A549 (cell line): ENCODE results near the gene MTCP1. TPM values are rescaled to one million over a fixed set of nuclear protein-coding genes. Genes with fewer than 3 reads are reported as not detected.

Experiments used
- ATAC-seq, 2 experiments: fragments of 200-7000 bp in 1 of 2; fragments of >200 bp in 1 of 2; cut with Nextera tagmentation in 1 of 2; cut with Tn5 transposase in 1 of 2; 3 replicates each; pipeline versions ENCODE4 v1.8.0 to v1.9.1; 2018 to 2020; ENCODE audit warnings: mild to moderate bottlenecking in 1 of 2, moderate library complexity in 1 of 2
- CTCF ChIA-PET: fragments of 300-600 bp; sonication (Branson Sonifier 250); formaldehyde crosslinking; extraction: SDS; loops from one replicate; lab custom pipeline; 2021; ENCODE audit warnings: antibody characterized with exemption, inconsistent platforms; lab: Yijun Ruan, JAX
- POLR2A ChIA-PET: fragments of 350-600 bp; formaldehyde crosslinking; extraction: SDS; loops from one replicate; lab custom pipeline; 2021; ENCODE audit warnings: antibody characterized with exemption, inconsistent platforms; lab: Yijun Ruan, JAX
- DNase-seq, 2 experiments: peaks; one replicate each; pipeline versions ENCODE4 v3.0.0 to v3.0.0-alpha.2; 2011 to 2016; ENCODE audit warnings: low read depth in 1 of 2, low spot score in 1 of 2
- FAIRE-seq: peaks from 2 replicates; lab custom pipeline; 2011; peaks lifted over from hg19 to GRCh38; lab: Jason Lieb, UNC
- H3K27ac ChIP-seq, 2 experiments: fragments of >200 bp; sonication (Bioruptor Twin); formaldehyde crosslinking; 3 replicates each; pipeline ENCODE4 v1.5.1; 2016 to 2017
- H3K4me1 ChIP-seq: fragments of >200 bp; sonication (Bioruptor Twin); formaldehyde crosslinking; 3 replicates; pipeline ENCODE4 v1.6.1; 2016
- H3K4me2 ChIP-seq: fragments of >200 bp; sonication (Bioruptor Twin); formaldehyde crosslinking; 3 replicates; pipeline ENCODE4 v1.6.1; 2016
- H3K4me3 ChIP-seq: fragments of >200 bp; sonication (Bioruptor Twin); formaldehyde crosslinking; 3 replicates; pipeline ENCODE4 v1.5.1; 2016
- H3K9me3 ChIP-seq: fragments of >200 bp; sonication (Bioruptor Twin); formaldehyde crosslinking; 3 replicates; pipeline ENCODE4 v1.6.1; 2016
- ATOH8 ChIP-seq: fragments of 250-450 bp; sonication (Bioruptor Pico); IDR thresholded peaks from 2 replicates; pipeline ENCODE4 v1.5.0; 2020; ENCODE audit warnings: low read depth, mild to moderate bottlenecking, moderate library complexity
- EHMT2 ChIP-seq: fragments of 200-600 bp; sonication (generic); IDR thresholded peaks from 2 replicates; pipeline ENCODE4 v1.6.1; 2016; ENCODE audit warnings: antibody characterized with exemption, low read depth, mild to moderate bottlenecking, moderate library complexity
- ELK1 ChIP-seq: fragments of 150-350 bp; IDR thresholded peaks from 2 replicates; pipeline ENCODE4 v1.6.1; 2014; ENCODE audit warnings: low read depth, mild to moderate bottlenecking, low read length
- ESRRA ChIP-seq: fragments of 150-350 bp; IDR thresholded peaks from 2 replicates; pipeline ENCODE4 v1.6.1; 2014; ENCODE audit warnings: mild to moderate bottlenecking, low read length, borderline replicate concordance
- FOSL2 ChIP-seq, 2 experiments: fragments of 450-650 bp in 1 of 2; fragments of >200 bp in 1 of 2; sonication (Bioruptor Twin) in 1 of 2; formaldehyde crosslinking; IDR thresholded peaks; 2 replicates each; pipeline versions ENCODE4 v1.5.0 to v1.6.1; 2016 to 2020; ENCODE audit warnings: mild to moderate bottlenecking in 1 of 2, moderate library complexity in 1 of 2
- FOXS1 ChIP-seq: fragments of 250-450 bp; sonication (Bioruptor Pico); IDR thresholded peaks from 2 replicates; pipeline ENCODE4 v1.5.0; 2020; ENCODE audit warnings: mild to moderate bottlenecking, moderate library complexity
- HDAC2 ChIP-seq: fragments of 200-600 bp; sonication (generic); IDR thresholded peaks from 2 replicates; pipeline ENCODE4 v1.6.1; 2016
- HOXA7 ChIP-seq: fragments of 250-450 bp; sonication (Bioruptor Pico); IDR thresholded peaks from 2 replicates; pipeline ENCODE4 v1.5.0; 2020; ENCODE audit warnings: mild to moderate bottlenecking, moderate library complexity
- HOXB5 ChIP-seq: fragments of 250-450 bp; sonication (Bioruptor Pico); IDR thresholded peaks from 2 replicates; pipeline ENCODE4 v1.5.0; 2020; ENCODE audit warnings: mild to moderate bottlenecking, moderate library complexity
- MAZ ChIP-seq: fragments of 150-350 bp; IDR thresholded peaks from 2 replicates; pipeline ENCODE4 v1.6.1; 2014; ENCODE audit warnings: antibody characterized with exemption, low read depth, low read length, borderline replicate concordance
- PHF8 ChIP-seq: fragments of 200-600 bp; sonication (generic); IDR thresholded peaks from 2 replicates; pipeline ENCODE4 v1.6.1; 2016; ENCODE audit warnings: low read depth, mild to moderate bottlenecking, antibody characterized with exemption, moderate library complexity, borderline replicate concordance
- POLR2AphosphoS2 ChIP-seq: conservative IDR thresholded peaks from 2 replicates; pipeline ENCODE4 v1.6.1; 2012; ENCODE audit warnings: low read length, improper control_type of control experiment, inconsistent platforms
- REST ChIP-seq: fragments of 200-600 bp; sonication (generic); IDR thresholded peaks from 2 replicates; pipeline ENCODE4 v1.6.1; 2016; ENCODE audit warnings: antibody characterized with exemption, mild to moderate bottlenecking, moderate library complexity
- RFX5 ChIP-seq: fragments of 450-650 bp; IDR thresholded peaks from 2 replicates; pipeline ENCODE4 v1.7.1; 2014; ENCODE audit warnings: antibody characterized with exemption, mild to moderate bottlenecking, moderate library complexity
- TFCP2L1 ChIP-seq: fragments of 250-450 bp; sonication (Bioruptor Pico); IDR thresholded peaks from 2 replicates; pipeline ENCODE4 v1.5.0; 2021; ENCODE audit warnings: mild to moderate bottlenecking
- ZC3H11A ChIP-seq: fragments of 450-650 bp; IDR thresholded peaks from 2 replicates; pipeline ENCODE4 v1.6.1; 2014; ENCODE audit warnings: antibody characterized with exemption, mild to moderate bottlenecking
- ZFP36 ChIP-seq: fragments of 450-650 bp; IDR thresholded peaks from 2 replicates; pipeline ENCODE4 v1.6.1; 2014; ENCODE audit warnings: borderline replicate concordance; ENCODE audit not compliant: partially characterized antibody
- ZNF302 ChIP-seq: fragments of 250-450 bp; sonication (Bioruptor Pico); IDR thresholded peaks from 2 replicates; pipeline ENCODE4 v1.9.0; 2021; ENCODE audit warnings: inconsistent platforms, mild to moderate bottlenecking, moderate library complexity
- ZSCAN20 ChIP-seq: fragments of 250-450 bp; sonication (Bioruptor Pico); IDR thresholded peaks from 2 replicates; pipeline ENCODE4 v1.8.0; 2022; ENCODE audit warnings: mild to moderate bottlenecking, moderate library complexity
- WGBS: methylation state at CpG from one replicate; pipeline ENCODE4 v1.1.6; 2017; ENCODE audit errors: missing lambda C conversion rate; 5-methylcytosine and 5-hydroxymethylcytosine counted together
- polyA plus RNA-seq, 4 experiments: library from polyadenylated mRNA; depleted of rRNA in 3 of 4; stranded (reverse); fragments of >200 nt; fragmentation: RNase III in 1 of 4; extraction: RNeasy Plus Mini Kit Qiagen cat#74134 plus additional on column Dnase treatment in 1 of 4; gene quantifications; 2 replicates in 3 of 4; 3 replicates in 1 of 4; pipeline ENCODE4 v1.2.3, GENCODE V29; 2011 to 2017
- TF ChIP-seq, protein P1 (sequence below): fragments of 450-650 bp; IDR thresholded peaks from 2 replicates; pipeline ENCODE4 v1.6.1; 2014; ENCODE audit warnings: antibody characterized with exemption
- TF ChIP-seq, protein P2 (sequence below): IDR thresholded peaks from 2 replicates; pipeline ENCODE4 v1.6.1; 2012; ENCODE audit warnings: low read depth, borderline replicate concordance
- TF ChIP-seq, protein P3 (sequence below): fragments of >200 bp; sonication (Bioruptor Twin); formaldehyde crosslinking; IDR thresholded peaks from 2 replicates; pipeline ENCODE4 v1.6.1; 2016
- TF ChIP-seq, protein P4 (sequence below): fragments of 250-450 bp; sonication (Bioruptor Pico); IDR thresholded peaks from 2 replicates; pipeline ENCODE4 v1.5.0; 2021; ENCODE audit warnings: mild to moderate bottlenecking, moderate library complexity, borderline replicate concordance

The MTCP1 gene
- polyA plus RNA-seq, 2 of the 4 experiments (the other 2 are of a cell fraction) = 12.3 to 38.0 TPM

DNA sequence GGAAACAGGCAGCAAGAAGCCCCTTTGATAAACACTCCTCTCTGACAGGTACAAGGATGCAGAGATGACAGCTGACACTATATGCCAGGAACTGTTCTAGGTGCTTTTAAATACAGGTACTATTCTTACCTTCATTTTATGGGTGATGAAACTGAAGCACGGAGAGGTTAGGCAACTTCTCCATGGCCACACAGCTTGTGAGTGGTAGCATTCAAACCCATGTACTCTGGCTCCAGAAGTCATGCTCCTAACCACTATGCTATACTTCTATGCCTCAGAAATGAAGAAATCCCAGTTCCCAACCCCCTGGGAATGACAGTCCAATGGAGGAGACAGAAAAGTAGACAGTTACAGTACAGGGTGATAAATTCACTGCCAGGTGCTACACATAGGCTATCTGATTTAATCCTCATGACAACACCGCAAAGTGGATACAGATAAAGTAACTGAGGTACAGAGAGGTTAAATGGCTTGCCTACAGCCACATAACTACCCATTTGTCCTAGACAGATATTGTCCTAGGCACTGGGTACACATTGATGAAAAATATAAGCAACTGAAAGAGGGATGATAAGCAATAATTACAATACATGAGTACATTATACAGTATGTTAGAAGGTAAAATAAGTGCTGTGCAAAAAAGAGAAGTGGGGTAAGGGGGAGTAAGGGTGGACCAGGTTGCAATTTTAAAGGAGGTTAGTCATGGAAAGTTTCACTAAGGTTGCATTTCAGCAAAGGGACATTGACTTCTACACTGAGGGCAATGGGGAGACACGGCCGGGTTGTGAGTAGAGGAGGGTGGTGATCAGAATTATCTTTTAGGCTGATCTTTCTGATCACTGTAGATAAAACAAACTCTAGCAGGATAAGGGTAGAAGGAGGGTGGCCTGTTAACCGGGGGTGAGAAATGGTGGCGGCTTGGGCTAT, 46.8 kb downstream of the MTCP1 start (continued):
- TF ChIP-seq REST (no peak), ZNF302 (CRISPR knock-in tag) (no peak), FOSL2 (IDR thresholded peaks at IDR 0.05) (no peak), FOSL2 (CRISPR knock-in tag; IDR thresholded peaks at IDR 0.05) (no peak), POLR2AphosphoS2 (no peak), HDAC2 (no peak), FOXS1 (no peak)

GRCh38 chrX:155022585-155022984, 48.4 kb downstream of the MTCP1 start, which contains the start of gene F8:
Gene F8, minus strand, starts transcription at chrX:155022723. Its CDS starts 171 bp downstream, at chrX:155022552.
- H3K9me3 ChIP-seq = no peaks in the 10 kb centered on the region
- TF ChIP-seq HOXA7 (no peak), POLR2AphosphoS2 (no peak), PHF8 (no peak), RFX5 (no peak), ZFP36 (no peak), TFCP2L1 (no peak), ELK1 (no peak), HOXB5 (CRISPR knock-in tag) (no peak), ESRRA (no peak), ATOH8 (CRISPR knock-in tag) (no peak), ZSCAN20 (CRISPR knock-in tag) (no peak), MAZ (no peak), EHMT2 (no peak), ZC3H11A (no peak)
- TF ChIP-seq, protein P1, sequence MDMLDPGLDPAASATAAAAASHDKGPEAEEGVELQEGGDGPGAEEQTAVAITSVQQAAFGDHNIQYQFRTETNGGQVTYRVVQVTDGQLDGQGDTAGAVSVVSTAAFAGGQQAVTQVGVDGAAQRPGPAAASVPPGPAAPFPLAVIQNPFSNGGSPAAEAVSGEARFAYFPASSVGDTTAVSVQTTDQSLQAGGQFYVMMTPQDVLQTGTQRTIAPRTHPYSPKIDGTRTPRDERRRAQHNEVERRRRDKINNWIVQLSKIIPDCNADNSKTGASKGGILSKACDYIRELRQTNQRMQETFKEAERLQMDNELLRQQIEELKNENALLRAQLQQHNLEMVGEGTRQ = no peak
- TF ChIP-seq, protein P2, sequence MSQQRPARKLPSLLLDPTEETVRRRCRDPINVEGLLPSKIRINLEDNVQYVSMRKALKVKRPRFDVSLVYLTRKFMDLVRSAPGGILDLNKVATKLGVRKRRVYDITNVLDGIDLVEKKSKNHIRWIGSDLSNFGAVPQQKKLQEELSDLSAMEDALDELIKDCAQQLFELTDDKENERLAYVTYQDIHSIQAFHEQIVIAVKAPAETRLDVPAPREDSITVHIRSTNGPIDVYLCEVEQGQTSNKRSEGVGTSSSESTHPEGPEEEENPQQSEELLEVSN = no peak
- TF ChIP-seq, protein P3, sequence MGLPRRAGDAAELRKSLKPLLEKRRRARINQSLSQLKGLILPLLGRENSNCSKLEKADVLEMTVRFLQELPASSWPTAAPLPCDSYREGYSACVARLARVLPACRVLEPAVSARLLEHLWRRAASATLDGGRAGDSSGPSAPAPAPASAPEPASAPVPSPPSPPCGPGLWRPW = no peak
- TF ChIP-seq, protein P4, sequence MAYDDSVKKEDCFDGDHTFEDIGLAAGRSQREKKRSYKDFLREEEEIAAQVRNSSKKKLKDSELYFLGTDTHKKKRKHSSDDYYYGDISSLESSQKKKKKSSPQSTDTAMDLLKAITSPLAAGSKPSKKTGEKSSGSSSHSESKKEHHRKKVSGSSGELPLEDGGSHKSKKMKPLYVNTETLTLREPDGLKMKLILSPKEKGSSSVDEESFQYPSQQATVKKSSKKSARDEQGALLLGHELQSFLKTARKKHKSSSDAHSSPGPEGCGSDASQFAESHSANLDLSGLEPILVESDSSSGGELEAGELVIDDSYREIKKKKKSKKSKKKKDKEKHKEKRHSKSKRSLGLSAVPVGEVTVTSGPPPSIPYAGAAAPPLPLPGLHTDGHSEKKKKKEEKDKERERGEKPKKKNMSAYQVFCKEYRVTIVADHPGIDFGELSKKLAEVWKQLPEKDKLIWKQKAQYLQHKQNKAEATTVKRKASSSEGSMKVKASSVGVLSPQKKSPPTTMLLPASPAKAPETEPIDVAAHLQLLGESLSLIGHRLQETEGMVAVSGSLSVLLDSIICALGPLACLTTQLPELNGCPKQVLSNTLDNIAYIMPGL (CRISPR knock-in tag) = no peak
- no peak within 1 kb of the TSS for H3K4me3 ChIP-seq
- no peak for DNase-seq
- H3K4me2 ChIP-seq = no peak within 1 kb of the TSS
- FAIRE-seq = no peak
- ChIA-PET CTCF (interaction anchor here (1.4 kb wide), 2 partner anchors 35 to 42 kb away, joined by 3 read pairs; no protein-coding TSS in a partner anchor), POLR2A (no interaction called here)
- no peak within 1 kb of the TSS for H3K27ac ChIP-seq
- ATAC-seq = no peak
- H3K4me1 ChIP-seq = peaks cover 13% of the 10 kb centered on the region; the same call in 2 of the 3 replicates
- WGBS = 33% methylated on average over 1 of the region's 1 CpG
